ENCODE results near the gene TAS2R9. TPM values are rescaled to one million over a fixed set of nuclear protein-coding genes. Genes with fewer than 3 reads are reported as not detected.
"Not testable (repeated sequence)": the region's sequence is repeated elsewhere in the genome, so short reads cannot be mapped to it uniquely, and the experiment has no call there.

Gene TAS2R9
- total and polyA plus RNA-seq, 5 donors from 2014 or later, result 0.22 TPM; not detected in 4

DNA sequence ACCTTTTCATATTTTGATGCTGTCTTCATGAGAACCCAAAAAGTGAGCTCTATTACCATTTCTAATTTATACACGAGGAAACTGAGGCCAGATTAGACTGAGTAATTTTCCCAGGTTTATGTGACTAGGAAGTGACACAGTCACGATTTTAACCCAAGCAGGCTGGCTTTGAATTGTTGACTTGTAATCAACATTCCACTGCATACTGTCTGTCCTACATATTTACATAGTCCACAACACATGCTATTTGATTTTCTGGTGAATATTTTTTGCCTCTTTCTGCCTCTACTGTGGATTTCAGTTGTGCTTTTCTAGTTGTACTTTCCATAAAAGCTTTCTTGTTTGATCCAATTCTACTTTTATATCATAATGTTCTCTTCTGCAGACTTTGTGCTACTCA lies 15.7 kb downstream of the TAS2R9 start:
- peaks cover 0 to 3% (median 0%) of the 10 kb centered on the region in 7 donors for H3K9me3 Mint-ChIP-seq
- H3K27ac Mint-ChIP-seq, result no peak overlapping the region
- H3K27me3 ChIP-seq (ENCODE audit: control insufficient read depth, insufficient read depth, low read length), result peaks cover 3% of the 10 kb centered on the region
- H3K36me3 Mint-ChIP-seq, result no peaks in the 10 kb centered on the region
- no peaks in the 10 kb centered on the region for H3K9me3 ChIP-seq (ENCODE audit: control insufficient read depth in 2 of 2, low read length in 2 of 2)
- peaks cover 17% of the 10 kb centered on the region for H3K27me3 Mint-ChIP-seq
- no peaks in the 10 kb centered on the region for H3K36me3 ChIP-seq (ENCODE audit: control insufficient read depth, insufficient read depth, low read length)
- no peak overlapping the region for H3K4me3 ChIP-seq (ENCODE audit: low read depth, low read length)
- no peak overlapping the region for H3K4me3 Mint-ChIP-seq
- no peaks in the 10 kb centered on the region for H3K4me1 ChIP-seq (ENCODE audit: control insufficient read depth, insufficient read depth, low read length, poor library complexity, severe bottlenecking)
- no peaks in the 10 kb centered on the region for H3K4me1 Mint-ChIP-seq
- H3K27ac ChIP-seq (ENCODE audit: insufficient read depth, low read length, poor library complexity, severe bottlenecking), result no peak overlapping the region
- ATAC-seq (ENCODE audit: low read depth in 2 of 2) (no peak), DNase-seq (no peak)

DNA sequence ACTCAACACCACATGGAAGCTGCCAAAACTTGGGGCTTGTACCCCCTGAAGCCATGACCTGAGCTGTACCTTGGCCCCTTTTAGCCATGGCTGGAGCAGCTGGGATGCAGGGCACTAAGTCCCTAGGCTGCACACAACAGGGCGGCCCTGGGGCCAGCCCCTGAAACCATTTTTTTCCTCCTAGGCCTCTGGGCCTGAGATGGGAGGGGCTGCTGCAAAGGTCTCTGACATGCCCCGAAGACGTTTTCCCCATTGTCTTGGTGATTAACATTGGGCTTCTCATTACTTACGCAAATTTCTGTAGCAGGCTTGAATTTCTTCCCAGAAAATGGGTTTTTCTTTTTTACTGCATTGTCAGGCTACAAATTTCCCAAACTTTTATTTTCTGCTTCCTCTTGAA lies 18.2 kb downstream of the TAS2R9 start:
- H3K9me3 ChIP-seq (ENCODE audit: control insufficient read depth in 2 of 2, low read length in 2 of 2); H3K27me3 ChIP-seq (ENCODE audit: control insufficient read depth, insufficient read depth, low read length); H3K4me1 ChIP-seq (ENCODE audit: control insufficient read depth, insufficient read depth, low read length, poor library complexity, severe bottlenecking); H3K27me3 Mint-ChIP-seq; H3K36me3 ChIP-seq (ENCODE audit: control insufficient read depth, insufficient read depth, low read length); ATAC-seq (ENCODE audit: low read depth in 2 of 2); H3K9me3 Mint-ChIP-seq; H3K27ac Mint-ChIP-seq; DNase-seq; H3K27ac ChIP-seq (ENCODE audit: insufficient read depth, low read length, poor library complexity, severe bottlenecking); H3K36me3 Mint-ChIP-seq; H3K4me3 ChIP-seq (ENCODE audit: low read depth, low read length); H3K4me3 Mint-ChIP-seq; H3K4me1 Mint-ChIP-seq: not testable (repeated sequence)

DNA sequence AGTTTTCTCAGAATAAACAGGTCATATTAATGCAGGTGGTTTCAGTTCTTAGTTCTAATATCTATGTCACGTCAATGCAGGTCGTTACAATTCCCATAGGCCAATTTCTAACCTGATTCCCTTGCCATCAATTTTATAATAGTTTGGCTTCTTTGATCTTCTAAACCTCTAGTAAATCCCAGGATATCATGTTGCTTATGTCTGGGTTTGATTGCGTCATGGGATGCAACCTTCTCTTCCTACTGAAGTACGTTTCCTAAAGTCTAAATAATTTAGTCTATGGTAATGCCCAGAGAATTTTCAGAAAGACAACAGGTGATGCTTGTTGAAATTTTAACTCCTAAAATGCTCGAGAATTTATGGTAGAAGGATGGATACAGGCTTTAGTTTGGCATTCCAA lies 26.7 kb downstream of the TAS2R9 start:
- peaks cover under 1% of the 10 kb centered on the region for H3K27me3 ChIP-seq (ENCODE audit: control insufficient read depth, insufficient read depth, low read length)
- Mint-ChIP-seq H3K27ac (no peak overlapping the region), H3K9me3 (peaks cover 0 to 2% (median 0%) of the 10 kb centered on the region in 7 donors), H3K4me1 (no peaks in the 10 kb centered on the region), H3K27me3 (peaks cover 4% of the 10 kb centered on the region), H3K4me3 (no peak overlapping the region), H3K36me3 (no peaks in the 10 kb centered on the region)
- no peak overlapping the region for H3K27ac ChIP-seq (ENCODE audit: insufficient read depth, low read length, poor library complexity, severe bottlenecking)
- H3K4me1 ChIP-seq (ENCODE audit: control insufficient read depth, insufficient read depth, low read length, poor library complexity, severe bottlenecking), result no peaks in the 10 kb centered on the region
- H3K36me3 ChIP-seq (ENCODE audit: control insufficient read depth, insufficient read depth, low read length), result no peaks in the 10 kb centered on the region
- ATAC-seq (ENCODE audit: low read depth in 2 of 2) (no peak), DNase-seq (no peak)
- H3K9me3 ChIP-seq (ENCODE audit: control insufficient read depth in 2 of 2, low read length in 2 of 2), result no peaks in the 10 kb centered on the region
- H3K4me3 ChIP-seq (ENCODE audit: low read depth, low read length), result no peak overlapping the region

- Mint-ChIP-seq H3K4me3 (no peak overlapping the region), H3K36me3 (no peaks in the 10 kb centered on the region), H3K4me1 (no peaks in the 10 kb centered on the region), H3K9me3 (peaks cover 0 to 2% (median 0%) of the 10 kb centered on the region in 7 donors), H3K27ac (no peak overlapping the region), H3K27me3 (peaks cover 4% of the 10 kb centered on the region)
- Histone ChIP-seq H3K9me3 (ENCODE audit: control insufficient read depth in 2 of 2, low read length in 2 of 2) (no peaks in the 10 kb centered on the region), H3K27ac (ENCODE audit: insufficient read depth, low read length, poor library complexity, severe bottlenecking) (no peak overlapping the region), H3K27me3 (ENCODE audit: control insufficient read depth, insufficient read depth, low read length) (peaks cover 9% of the 10 kb centered on the region), H3K36me3 (ENCODE audit: control insufficient read depth, insufficient read depth, low read length) (no peaks in the 10 kb centered on the region), H3K4me1 (ENCODE audit: control insufficient read depth, insufficient read depth, low read length, poor library complexity, severe bottlenecking) (no peaks in the 10 kb centered on the region), H3K4me3 (ENCODE audit: low read depth, low read length) (no peak overlapping the region)
- ATAC-seq (ENCODE audit: low read depth in 2 of 2) (no peak), DNase-seq (no peak)
These were observed 30.9 kb downstream of the TAS2R9 start for GRCh38 chr12:10779103-10779502.

GRCh38 chr12:10771132-10771733 lies 38.7 kb downstream of the TAS2R9 start:
- Mint-ChIP-seq H3K4me3 (no peak overlapping the region), H3K9me3 (no peaks in the 10 kb centered on the region), H3K36me3 (no peaks in the 10 kb centered on the region), H3K27me3 (peaks cover 33% of the 10 kb centered on the region), H3K27ac (no peak overlapping the region), H3K4me1 (no peaks in the 10 kb centered on the region)
- Histone ChIP-seq H3K36me3 (ENCODE audit: control insufficient read depth, insufficient read depth, low read length) (no peaks in the 10 kb centered on the region), H3K27me3 (ENCODE audit: control insufficient read depth, insufficient read depth, low read length) (peaks cover 18% of the 10 kb centered on the region), H3K9me3 (ENCODE audit: control insufficient read depth in 2 of 2, low read length in 2 of 2) (no peaks in the 10 kb centered on the region), H3K4me1 (ENCODE audit: control insufficient read depth, insufficient read depth, low read length, poor library complexity, severe bottlenecking) (no peaks in the 10 kb centered on the region), H3K4me3 (ENCODE audit: low read depth, low read length) (no peak overlapping the region), H3K27ac (ENCODE audit: insufficient read depth, low read length, poor library complexity, severe bottlenecking) (no peak overlapping the region)
- DNase-seq (peak in 2 of 3 donors; percentile 42 to 53), ATAC-seq (ENCODE audit: low read depth in 2 of 2) (peak in 1 of 2 donors; percentile 56)

DNA sequence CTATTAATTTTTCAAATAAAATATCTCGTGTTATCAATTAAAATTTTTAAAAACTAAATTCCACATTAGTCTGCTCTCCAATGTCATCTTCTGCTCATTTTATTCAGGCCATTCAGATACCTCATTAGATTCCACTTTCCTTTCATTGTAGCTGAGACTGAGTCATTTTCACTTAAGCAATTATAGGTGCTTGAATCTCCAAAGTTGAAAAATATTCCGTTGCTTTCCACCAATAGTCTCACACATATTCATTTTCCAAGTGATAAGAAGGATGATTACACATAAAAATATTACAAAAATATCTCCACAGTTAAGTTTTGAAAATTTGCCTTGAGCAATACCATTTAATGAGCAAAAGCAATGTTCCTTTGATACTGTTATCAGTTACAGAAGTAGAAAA lies 50.3 kb downstream of the TAS2R9 start:
- Mint-ChIP-seq H3K9me3 (peaks cover 0 to 16% (median 5%) of the 10 kb centered on the region in 7 donors), H3K4me1 (no peaks in the 10 kb centered on the region), H3K36me3 (peaks cover 3% of the 10 kb centered on the region), H3K4me3 (no peak overlapping the region), H3K27me3 (peaks cover 31% of the 10 kb centered on the region), H3K27ac (no peak overlapping the region)
- Histone ChIP-seq H3K4me3 (ENCODE audit: low read depth, low read length) (no peak overlapping the region), H3K27me3 (ENCODE audit: control insufficient read depth, insufficient read depth, low read length) (no peaks in the 10 kb centered on the region), H3K27ac (ENCODE audit: insufficient read depth, low read length, poor library complexity, severe bottlenecking) (no peak overlapping the region), H3K36me3 (ENCODE audit: control insufficient read depth, insufficient read depth, low read length) (no peaks in the 10 kb centered on the region), H3K9me3 (ENCODE audit: control insufficient read depth in 2 of 2, low read length in 2 of 2) (peaks cover 9 to 17% of the 10 kb centered on the region in 2 experiments), H3K4me1 (ENCODE audit: control insufficient read depth, insufficient read depth, low read length, poor library complexity, severe bottlenecking) (no peaks in the 10 kb centered on the region)
- DNase-seq, result no peak
- no peak for ATAC-seq (ENCODE audit: low read depth in 2 of 2)

Other genes starting within 250 kb of the TAS2R9 start
- gene MAGOHB, start 196.6 kb downstream of the TAS2R9 start, total RNA-seq, result 13.8 TPM
- 10 to 100 TPM; 34.3 to 53.8 (median 42.9) TPM for gene MAGOHB, start 196.6 kb downstream of the TAS2R9 start, polyA plus RNA-seq
- not detected for gene STYK1, start 136.1 kb downstream of the TAS2R9 start, total RNA-seq
- not detected for gene STYK1, start 136.1 kb downstream of the TAS2R9 start, polyA plus RNA-seq
- 12.2 TPM for gene YBX3, start 86.8 kb downstream of the TAS2R9 start, total RNA-seq
- gene YBX3, start 86.8 kb downstream of the TAS2R9 start, polyA plus RNA-seq, result 1 to 10 TPM; 2.3 to 5.2 (median 3.2) TPM
- not detected for gene TAS2R7, start 7.5 kb downstream of the TAS2R9 start, total RNA-seq
- not detected for gene TAS2R7, start 7.5 kb downstream of the TAS2R9 start, polyA plus RNA-seq
- gene TAS2R8, start 2.9 kb downstream of the TAS2R9 start, total RNA-seq, result not detected
- gene TAS2R8, start 2.9 kb downstream of the TAS2R9 start, polyA plus RNA-seq, result not detected
- gene TAS2R10, start 16.2 kb upstream of the TAS2R9 start, total RNA-seq, result not detected
- not detected for gene TAS2R10, start 16.2 kb upstream of the TAS2R9 start, polyA plus RNA-seq
- gene PRR4, start 39.3 kb upstream of the TAS2R9 start, total RNA-seq, result 1.6 TPM
- gene PRR4, start 39.3 kb upstream of the TAS2R9 start, polyA plus RNA-seq, result 1 to 10 TPM in 2 of 4 donors, under 1 TPM in 2; 0.51 to 2.4 (median 1.0) TPM
- gene PRH1, start 74.1 kb upstream of the TAS2R9 start, total RNA-seq, result 26.9 TPM
- gene PRH1, start 74.1 kb upstream of the TAS2R9 start, polyA plus RNA-seq, result 10 to 100 TPM in 2 of 4 donors, 1 to 10 TPM in 2; 7.1 to 13.5 (median 8.8) TPM
- gene TAS2R13, start 99.4 kb upstream of the TAS2R9 start, total RNA-seq, result 1.4 TPM
- not detected for gene TAS2R13, start 99.4 kb upstream of the TAS2R9 start, polyA plus RNA-seq
- not detected for gene PRH2, start 119.1 kb upstream of the TAS2R9 start, total RNA-seq
- gene PRH2, start 119.1 kb upstream of the TAS2R9 start, polyA plus RNA-seq, result not detected
- gene TAS2R14, start 129.1 kb upstream of the TAS2R9 start, total RNA-seq, result 2.5 TPM
- under 1 TPM; 0.26 to 0.96 (median 0.80) TPM for gene TAS2R14, start 129.1 kb upstream of the TAS2R9 start, polyA plus RNA-seq
- 1.6 TPM for gene TAS2R50, start 176.7 kb upstream of the TAS2R9 start, total RNA-seq
- gene TAS2R50, start 176.7 kb upstream of the TAS2R9 start, polyA plus RNA-seq, result not detected
- gene TAS2R20, start 188.1 kb upstream of the TAS2R9 start, total RNA-seq, result 2.2 TPM
- under 1 TPM in 2 of 4 donors, not detected in 2; 0.12 to 0.39 TPM for gene TAS2R20, start 188.1 kb upstream of the TAS2R9 start, polyA plus RNA-seq
- gene TAS2R19, start 212.5 kb upstream of the TAS2R9 start, total RNA-seq, result 1.2 TPM
- gene TAS2R19, start 212.5 kb upstream of the TAS2R9 start, polyA plus RNA-seq, result under 1 TPM in 2 of 4 donors, not detected in 2; 0.32 to 0.73 TPM
- gene TAS2R31, start 221.2 kb upstream of the TAS2R9 start, total RNA-seq, result 4.2 TPM
- under 1 TPM in 3 of 4 donors, not detected in 1; 0.17 to 0.58 (median 0.47) TPM for gene TAS2R31, start 221.2 kb upstream of the TAS2R9 start, polyA plus RNA-seq